Heart right ventricle (tissue), 16 donors: ENCODE results near the gene MCL1. TPM values are rescaled to one million over a fixed set of nuclear protein-coding genes. Genes with fewer than 3 reads are reported as not detected.
"Not testable (repeated sequence)": the region's sequence is repeated elsewhere in the genome, so short reads cannot be mapped to it uniquely, and the experiment has no call there.

Experiments used
- ATAC-seq, 8 donors: fragments of 200-7000 bp; cut with Tn5 transposase; one replicate each; pipeline ENCODE4 v1.9.1; 2020; ENCODE audit warnings: mild to moderate bottlenecking in 8 of 8, moderate library complexity in 8 of 8, moderate number of reproducible peaks in 1 of 8
- DNase-seq, 2 donors: peaks; one replicate each; pipeline ENCODE4 v3.0.0-alpha.2; 2020
- H3K27ac ChIP-seq, 10 donors: fragments of 200-600 bp; sonication (generic) in 2 of 10; one replicate each; pipeline versions ENCODE4 v1.5.0 to v1.8.0; 2020 to 2022; ENCODE audit warnings: mild to moderate bottlenecking in 3 of 10
- H3K27me3 ChIP-seq, 7 donors: fragments of 200-600 bp; one replicate each; pipeline ENCODE4 v1.8.0; 2021 to 2022; ENCODE audit warnings: mild to moderate bottlenecking in 2 of 7
- H3K36me3 ChIP-seq, 9 donors: fragments of 200-600 bp; sonication (generic) in 1 of 9; one replicate each; pipeline versions ENCODE4 v1.5.0 to v1.8.0; 2020 to 2022; ENCODE audit warnings: mild to moderate bottlenecking in 2 of 9
- H3K4me1 ChIP-seq, 9 donors: fragments of 200-600 bp; sonication (generic) in 1 of 9; one replicate each; pipeline versions ENCODE4 v1.5.0 to v1.8.0; 2020 to 2022; ENCODE audit warnings: mild to moderate bottlenecking in 4 of 9
- H3K4me3 ChIP-seq, 10 donors: fragments of 200-600 bp; sonication (generic) in 2 of 10; one replicate each; pipeline versions ENCODE4 v1.5.0 to v1.8.0; 2020 to 2022; ENCODE audit warnings: mild to moderate bottlenecking in 7 of 10, moderate library complexity in 2 of 10
- H3K9me3 ChIP-seq, 11 donors: fragments of 200-600 bp in 10 of 11; sonication (generic) in 2 of 11; one replicate each; pipeline versions ENCODE4 v1.5.0 to v1.8.0; 2013 to 2022; ENCODE audit warnings: mild to moderate bottlenecking in 2 of 11, control low read depth in 1 of 11, moderate library complexity in 1 of 11
- WGBS, 2 donors: extraction: QIAGEN DNeasy Blood & Tissue Kit; methylation state at CpG; one replicate each; pipeline ENCODE4 v1.1.7; 2013; ENCODE audit warnings: inconsistent platforms in 1 of 2; 5-methylcytosine and 5-hydroxymethylcytosine counted together
- intact Hi-C, 10 donors: fragments of 100-400 bp; cut with DNase I; formaldehyde crosslinking; loops; one replicate each; pipeline versions ENCODE4 v1.11.1 to v1.14.2; 2022
- polyA plus RNA-seq, 2 donors: library from polyadenylated mRNA; stranded (reverse); fragments of 200-250 nt; gene quantifications; one replicate each; pipeline ENCODE4 v1.2.3, GENCODE V29; 2013
- total RNA-seq, 10 donors: library from RNA; stranded (reverse); fragmentation: NEBNext Ultra II Directional in 3 of 10; extraction: Animal tissue kit (Norgen Biotek cat#: 25700) in 3 of 10; gene quantifications; one replicate each; pipeline versions ENCODE4 v1.2.1 to v1.2.4, GENCODE V29; 2021 to 2023
- TF ChIP-seq, protein P1 (sequence below), 9 donors: fragments of 200-600 bp; sonication (generic) in 2 of 9; IDR thresholded peaks; one replicate each; pipeline versions ENCODE4 v1.5.0 to v1.8.0; 2021 to 2022; ENCODE audit warnings: antibody characterized with exemption in 9 of 9, mild to moderate bottlenecking in 5 of 9, moderate library complexity in 1 of 9
- donor health status: Arrhythmogenic right ventricular cardiomyopathy.
- donor health status: ischemic (EF 13 %, LVEDD 7.1; RV severe dilation, severe dysfunction).
- donor health status: healthy with polysubstance abuse.
- donor health status: DM: no; HTN: yes; CAD: no.
- donor health status: DM: no; HTN: no; CAD: no.
- donor health status: ischemic (EF 25% LVEDD 6.9; RV normal size, moderate dysfunction).
- donor health status: ischemic (EF 25% LVEDD 5.7; RV mildly dilated, moderate dysfunction).
- donor health status: healthy.
- donor health status: DM: yes; HTN: yes; CAD: no.
- donor health status: Ischemic cardiomyopathy.
- donor health status: ischemic (EF 35%, LVEDD 5.7; RV mildly dilated, moderate dysfunction).
- donor health status: nonischemic (EF 11% LVEDD 7.7; RV severe dilation, severe dysfunction).
- donor health status: DM: yes; HTN: yes; CAD: no.
- donor health status: PGD.
- donor health status: ischemic (EF 29% LVEDD 5.4; RV normal size, mild dysfunction).
- donor health status: nonischemic (EF 23%, LVEDD 6.1; RV moderate dilation, normal function).

The MCL1 gene
- total and polyA plus RNA-seq, 12 donors: 54.3 to 155 (median 115) TPM

- H3K9me3 ChIP-seq, H3K4me3 ChIP-seq, ATAC-seq, DNase-seq, H3K27me3 ChIP-seq: not testable (repeated sequence)
- intact Hi-C loops: loop anchor here in 3 of 10 donors (2.0 to 5.0 kb wide), 3 partner anchors 24 to 40 kb away; no protein-coding TSS in a partner anchor
- Histone ChIP-seq H3K36me3 (peaks cover 0 to 31% (median 17%) of the 10 kb centered on the region in 9 donors), H3K4me1 (peaks cover 0 to 28% (median 12%) of the 10 kb centered on the region in 9 donors), H3K27ac (peak overlapping the region in 1 of 10 donors; percentile 1)
- 90 to 97% methylated on average over 3 of the region's 3 CpGs for WGBS, 2 donors
Observed at GRCh38 chr1:150580966-150581365, 1.6 kb upstream of the MCL1 start.

DNA sequence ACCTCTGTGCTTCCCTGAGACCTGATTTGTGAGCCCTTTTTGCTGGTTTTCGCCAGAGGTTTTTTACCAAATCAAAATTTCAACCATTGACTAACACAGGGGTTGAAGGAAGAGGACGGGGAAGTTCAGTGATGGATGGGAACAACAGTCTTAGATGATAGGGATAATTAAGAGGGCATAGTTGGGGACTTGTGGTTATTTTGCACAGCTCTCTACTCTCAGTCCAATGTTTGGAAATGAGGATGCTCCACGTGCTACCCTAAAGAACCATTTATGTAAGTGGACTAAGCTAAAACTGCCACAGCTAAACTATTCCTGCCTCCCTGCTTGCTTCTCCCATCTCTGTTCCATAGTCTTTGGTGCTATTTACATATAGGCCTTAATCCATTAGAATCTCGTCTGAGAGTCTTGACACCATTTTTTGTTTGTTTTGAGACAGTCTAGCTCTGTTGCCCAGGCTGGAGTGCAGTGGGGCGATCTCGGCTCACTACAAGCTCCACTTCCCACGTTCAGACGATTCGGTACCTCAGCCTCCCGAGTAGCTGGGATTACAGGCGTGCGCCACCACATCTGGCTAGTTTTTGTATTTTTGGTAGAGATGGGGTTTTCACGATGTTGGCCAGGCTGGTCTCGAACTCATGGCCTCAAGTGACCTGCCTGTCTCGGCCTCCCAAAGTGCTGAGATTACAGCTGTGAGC, 684 bp upstream of the MCL1 start:
- Histone ChIP-seq H3K27ac (peak overlapping the region; percentile 91 to 100 (median 100)), H3K27me3 (no peaks in the 10 kb centered on the region), H3K4me1 (peaks cover 0 to 37% (median 21%) of the 10 kb centered on the region in 9 donors), H3K9me3 (no peaks in the 10 kb centered on the region), H3K4me3 (peak overlapping the region in 9 of 10 donors; percentile 35 to 99 (median 94)), H3K36me3 (peaks cover 0 to 40% (median 19%) of the 10 kb centered on the region in 9 donors)
- intact Hi-C loops: loop anchor here in 9 of 10 donors (1.0 to 5.0 kb wide), 9 partner anchors 19 to 49 kb away; partner anchors contain the start of gene ENSA (in 1 of the 9)
- DNase-seq (no peak), ATAC-seq (peak in 4 of 8 donors; percentile 1 to 4 (median 3))
- TF ChIP-seq, protein P1, sequence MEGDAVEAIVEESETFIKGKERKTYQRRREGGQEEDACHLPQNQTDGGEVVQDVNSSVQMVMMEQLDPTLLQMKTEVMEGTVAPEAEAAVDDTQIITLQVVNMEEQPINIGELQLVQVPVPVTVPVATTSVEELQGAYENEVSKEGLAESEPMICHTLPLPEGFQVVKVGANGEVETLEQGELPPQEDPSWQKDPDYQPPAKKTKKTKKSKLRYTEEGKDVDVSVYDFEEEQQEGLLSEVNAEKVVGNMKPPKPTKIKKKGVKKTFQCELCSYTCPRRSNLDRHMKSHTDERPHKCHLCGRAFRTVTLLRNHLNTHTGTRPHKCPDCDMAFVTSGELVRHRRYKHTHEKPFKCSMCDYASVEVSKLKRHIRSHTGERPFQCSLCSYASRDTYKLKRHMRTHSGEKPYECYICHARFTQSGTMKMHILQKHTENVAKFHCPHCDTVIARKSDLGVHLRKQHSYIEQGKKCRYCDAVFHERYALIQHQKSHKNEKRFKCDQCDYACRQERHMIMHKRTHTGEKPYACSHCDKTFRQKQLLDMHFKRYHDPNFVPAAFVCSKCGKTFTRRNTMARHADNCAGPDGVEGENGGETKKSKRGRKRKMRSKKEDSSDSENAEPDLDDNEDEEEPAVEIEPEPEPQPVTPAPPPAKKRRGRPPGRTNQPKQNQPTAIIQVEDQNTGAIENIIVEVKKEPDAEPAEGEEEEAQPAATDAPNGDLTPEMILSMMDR (IDR thresholded peaks at IDR 0.05): no peak
- WGBS, 2 donors: 69 to 73% methylated on average over 15 of the region's 15 CpGs

DNA sequence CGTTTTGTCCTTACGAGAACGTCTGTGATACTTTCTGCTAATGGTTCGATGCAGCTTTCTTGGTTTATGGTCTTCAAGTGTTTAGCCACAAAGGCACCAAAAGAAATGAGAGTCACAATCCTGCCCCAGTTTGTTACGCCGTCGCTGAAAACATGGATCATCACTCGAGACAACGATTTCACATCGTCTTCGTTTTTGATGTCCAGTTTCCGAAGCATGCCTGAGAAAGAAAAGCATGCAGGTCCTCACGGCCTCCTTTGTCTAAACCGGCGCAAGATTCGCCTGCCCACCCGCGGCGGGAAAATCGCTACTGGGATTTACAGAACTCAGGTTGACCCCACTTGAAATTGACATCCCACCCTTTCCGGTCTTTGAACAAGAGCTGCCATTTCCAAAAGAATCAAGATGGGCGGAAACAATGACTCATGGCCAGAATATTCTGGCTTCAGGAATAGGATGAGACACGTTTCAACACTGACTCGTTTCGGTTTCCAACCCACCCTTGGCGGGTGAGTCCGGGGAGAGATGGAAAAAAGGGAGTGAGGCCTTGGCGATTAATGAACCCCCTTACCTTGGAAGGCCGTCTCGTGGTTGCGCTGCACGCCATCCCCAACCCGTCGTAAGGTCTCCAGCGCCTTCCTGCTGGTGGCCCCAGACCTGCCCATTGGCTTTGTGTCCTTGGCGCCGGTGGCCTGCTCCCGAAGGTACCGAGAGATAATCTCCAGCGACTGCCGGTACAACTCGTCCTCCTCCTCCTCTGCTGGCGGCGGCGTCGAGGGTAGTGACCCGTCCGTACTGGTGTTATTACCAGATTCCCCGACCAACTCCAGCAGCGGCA, 919 bp downstream of the MCL1 start:
- peak; percentile 41 to 66 (median 53) for ATAC-seq
- no peaks in the 10 kb centered on the region for H3K27me3 ChIP-seq
- H3K4me3 ChIP-seq: peak overlapping the region; percentile 82 to 99 (median 96)
- H3K4me1 ChIP-seq: peaks cover 2 to 53% (median 37%) of the 10 kb centered on the region in 9 donors
- no peaks in the 10 kb centered on the region for H3K9me3 ChIP-seq
- peak overlapping the region; percentile 91 to 100 (median 100) for H3K27ac ChIP-seq
- 0% methylated on average over 50 of the region's 50 CpGs for WGBS, 2 donors
- peak; percentile 46 to 88 for DNase-seq
- peaks cover 0 to 56% (median 28%) of the 10 kb centered on the region in 9 donors for H3K36me3 ChIP-seq
- TF ChIP-seq, protein P1 (IDR thresholded peaks at IDR 0.05): no peak
- intact Hi-C loops: loop anchor here in 7 of 10 donors (1.0 to 5.0 kb wide), 7 partner anchors 17 to 50 kb away; partner anchors contain the start of gene ENSA (in 1 of the 7)

DNA sequence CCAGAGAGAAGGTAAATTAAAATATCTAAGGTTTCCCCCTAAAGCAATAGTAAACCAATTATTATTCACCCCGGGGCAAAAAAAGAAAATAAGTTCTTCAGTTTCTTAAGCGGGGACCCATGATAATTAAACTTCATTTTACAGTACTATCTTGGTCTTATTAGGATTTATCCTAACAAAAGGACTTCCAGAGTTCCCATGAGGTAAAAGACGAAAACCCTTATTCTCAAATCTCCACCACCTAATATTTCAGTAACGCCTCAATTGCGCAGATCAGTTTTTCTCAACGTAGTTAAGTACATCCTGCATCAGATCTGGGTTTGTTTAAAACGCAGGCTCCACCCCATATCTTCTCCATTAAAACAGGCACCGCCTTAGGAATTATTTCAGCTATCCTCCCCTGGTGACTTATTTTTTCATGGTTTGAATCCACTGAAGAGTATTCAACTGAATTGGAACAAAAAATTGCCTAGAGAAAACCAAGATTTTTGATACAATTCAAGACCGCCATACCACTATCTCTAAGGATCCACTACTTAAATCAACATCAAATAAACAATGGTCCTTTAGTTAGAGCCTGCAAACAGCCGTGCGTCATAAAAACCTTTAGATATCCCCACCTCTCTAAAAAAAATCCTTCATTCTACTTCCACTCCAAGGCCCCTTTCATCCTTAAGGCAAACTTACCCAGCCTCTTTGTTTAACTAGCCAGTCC, 1.7 kb downstream of the MCL1 start:
- ATAC-seq: no peak
- Histone ChIP-seq H3K36me3 (peaks cover 0 to 64% (median 35%) of the 10 kb centered on the region in 9 donors), H3K4me3 (peak overlapping the region; percentile 82 to 99 (median 96)), H3K9me3 (no peaks in the 10 kb centered on the region), H3K4me1 (peaks cover 9 to 58% (median 45%) of the 10 kb centered on the region in 9 donors), H3K27me3 (no peaks in the 10 kb centered on the region), H3K27ac (peak overlapping the region; percentile 91 to 100 (median 100))
- TF ChIP-seq, protein P1 (IDR thresholded peaks at IDR 0.05): no peak
- intact Hi-C loops: loop anchor here in 7 of 10 donors (1.0 to 5.0 kb wide), 8 partner anchors 10 to 51 kb away; partner anchors contain the start of gene ENSA (in 1 of the 7)
- DNase-seq: no peak
- WGBS, 2 donors: 1% methylated on average over 11 of the region's 11 CpGs
